Thyroid gland (tissue), 4 donors: ENCODE results near the gene SMLR1. TPM values are rescaled to one million over a fixed set of nuclear protein-coding genes. Genes with fewer than 3 reads are reported as not detected.

ENCODE experiments used
- DNase-seq, 2 donors: peaks; one replicate each; pipeline ENCODE4 v3.0.0-alpha.2; 2019
- H3K27ac ChIP-seq, 3 donors: fragments of 200-600 bp; sonication (generic); 1 replicate in 2 of 3; 2 replicates in 1 of 3; pipeline ENCODE4 v1.5.1; 2016 to 2019; ENCODE audit warnings: mild to moderate bottlenecking in 1 of 3, moderate library complexity in 1 of 3
- H3K27me3 ChIP-seq: fragments of 200-600 bp; sonication (generic); one replicate; pipeline ENCODE4 v1.5.1; 2019
- H3K36me3 ChIP-seq, 2 donors: fragments of 200-600 bp; sonication (generic); one replicate each; pipeline ENCODE4 v1.5.1; 2016 to 2019
- H3K4me1 ChIP-seq, 2 donors: fragments of 200-600 bp; sonication (generic); one replicate each; pipeline ENCODE4 v1.5.1; 2017 to 2019
- H3K4me3 ChIP-seq, 3 donors: fragments of 200-600 bp; sonication (generic); replicated peaks in 1 of 3; 1 replicate in 2 of 3; 2 replicates in 1 of 3; pipeline ENCODE4 v1.5.1; 2016; ENCODE audit warnings: mild to moderate bottlenecking in 1 of 3
- H3K9me3 ChIP-seq: fragments of 200-600 bp; sonication (generic); one replicate; pipeline ENCODE4 v1.5.1; 2017
- CTCF ChIP-seq, 6 experiments: fragments of 200-600 bp in 3 of 6; fragments of 450-650 bp in 3 of 6; sonication (generic) in 3 of 6; IDR thresholded peaks; one replicate each; pipeline ENCODE4 v1.5.1; 2016 to 2019; ENCODE audit warnings: antibody characterized with exemption in 6 of 6, mild to moderate bottlenecking in 2 of 6, inconsistent platforms in 1 of 6, moderate library complexity in 1 of 6
- POLR2A ChIP-seq, 2 donors: fragments of 450-650 bp; IDR thresholded peaks; one replicate each; pipeline ENCODE4 v1.6.1; 2017; ENCODE audit warnings: antibody characterized with exemption in 2 of 2, mild to moderate bottlenecking in 2 of 2, moderate library complexity in 1 of 2
- WGBS, 2 donors: methylation state at CpG; one replicate each; pipeline ENCODE4 v1.1.5; 2017; 5-methylcytosine and 5-hydroxymethylcytosine counted together
- intact Hi-C: fragments of 100-400 bp; cut with DNase I; formaldehyde crosslinking; loops from one replicate; pipeline ENCODE4 v1.15.1; 2023
- total RNA-seq, 4 donors: library from RNA; depleted of rRNA; stranded (reverse); fragments of >200 nt; gene quantifications; one replicate each; pipeline ENCODE4 v1.2.3, GENCODE V29; 2016

SMLR1 gene
- total RNA-seq, 4 donors from 2014 or later: not detected

- no peaks in the 10 kb centered on the region for H3K27me3 ChIP-seq
- H3K4me3 ChIP-seq: no peak overlapping the region
- intact Hi-C loops: no loop called here
- TF ChIP-seq CTCF (IDR thresholded peaks at IDR 0.05) (no peak), POLR2A (IDR thresholded peaks at IDR 0.05) (no peak)
- H3K36me3 ChIP-seq: no peaks in the 10 kb centered on the region
- H3K27ac ChIP-seq: no peak overlapping the region
- no peak for DNase-seq
- no peaks in the 10 kb centered on the region for H3K9me3 ChIP-seq
- no peaks in the 10 kb centered on the region for H3K4me1 ChIP-seq
- WGBS, 2 donors: 95 to 96% methylated on average over 2 of the region's 2 CpGs
These were observed 12.2 kb downstream of the SMLR1 start for GRCh38 chr6:130839379-130839778.

- Histone ChIP-seq H3K9me3 (no peaks in the 10 kb centered on the region), H3K4me3 (no peak overlapping the region), H3K4me1 (no peaks in the 10 kb centered on the region), H3K36me3 (no peaks in the 10 kb centered on the region), H3K27me3 (no peaks in the 10 kb centered on the region), H3K27ac (no peak overlapping the region)
- DNase-seq: no peak
- TF ChIP-seq CTCF (IDR thresholded peaks at IDR 0.05) (no peak), POLR2A (IDR thresholded peaks at IDR 0.05) (no peak)
- intact Hi-C loops: loop anchor here (10.0 kb wide), 1 partner anchor 515 kb away; no protein-coding TSS in a partner anchor
- 95% methylated on average over 2 of the region's 2 CpGs for WGBS, 2 donors
These were observed 12.8 kb downstream of the SMLR1 start for GRCh38 chr6:130840050-130840449.

GRCh38 chr6:130841128-130841728, 14.0 kb downstream of the SMLR1 start:
- WGBS, 2 donors: 68 to 82% methylated on average over 4 of the region's 4 CpGs
- no peak for DNase-seq

GRCh38 chr6:130843575-130844320, 16.5 kb downstream of the SMLR1 start:
- Histone ChIP-seq H3K36me3 (no peaks in the 10 kb centered on the region), H3K9me3 (no peaks in the 10 kb centered on the region), H3K27ac (no peak overlapping the region), H3K27me3 (no peaks in the 10 kb centered on the region), H3K4me3 (no peak overlapping the region), H3K4me1 (peaks cover 0 to 3% of the 10 kb centered on the region in 2 donors)
- intact Hi-C loops: loop anchor here (10.0 kb wide), 1 partner anchor 519 kb away; no protein-coding TSS in a partner anchor
- DNase-seq: no peak
- no peak for TF ChIP-seq POLR2A (IDR thresholded peaks at IDR 0.05)
- TF ChIP-seq CTCF (IDR thresholded peaks at IDR 0.05): peak in 3 of 6 experiments; percentile 38 to 66 (median 56)
- 94 to 96% methylated on average over 3 of the region's 3 CpGs for WGBS, 2 donors

More at GRCh38 chr6:130841128-130841728, 14.0 kb downstream of the SMLR1 start:
- H3K4me3 ChIP-seq: no peak overlapping the region
- H3K36me3 ChIP-seq: no peaks in the 10 kb centered on the region
- no peaks in the 10 kb centered on the region for H3K4me1 ChIP-seq
- no peaks in the 10 kb centered on the region for H3K9me3 ChIP-seq
- no peaks in the 10 kb centered on the region for H3K27me3 ChIP-seq
- intact Hi-C loops: loop anchor here (10.0 kb wide), 1 partner anchor 516 kb away; no protein-coding TSS in a partner anchor
- H3K27ac ChIP-seq: no peak overlapping the region
- TF ChIP-seq CTCF (IDR thresholded peaks at IDR 0.05) (no peak), POLR2A (IDR thresholded peaks at IDR 0.05) (no peak)

GRCh38 chr6:130846501-130846900, 19.3 kb downstream of the SMLR1 start:
- TF ChIP-seq POLR2A (IDR thresholded peaks at IDR 0.05) (no peak), CTCF (IDR thresholded peaks at IDR 0.05) (no peak)
- intact Hi-C loops: loop anchor here (10.0 kb wide), 1 partner anchor 522 kb away; no protein-coding TSS in a partner anchor
- peaks cover 0 to 3% of the 10 kb centered on the region in 2 donors for H3K4me1 ChIP-seq
- H3K4me3 ChIP-seq: no peak overlapping the region
- no peaks in the 10 kb centered on the region for H3K36me3 ChIP-seq
- 84 to 92% methylated on average over 1 of the region's 1 CpG for WGBS, 2 donors
- no peak overlapping the region for H3K27ac ChIP-seq
- H3K9me3 ChIP-seq: no peaks in the 10 kb centered on the region
- DNase-seq: no peak
- H3K27me3 ChIP-seq: no peaks in the 10 kb centered on the region
